DMS114 treated with DMSO at 0.1 percent for 48 hours (cell line): ENCODE results near the gene PDZD4.

Source experiments
- DNase-seq: peaks from one replicate; lab custom pipeline; 2025; ENCODE audit not compliant: unreplicated experiment; lab: John Stamatoyannopoulos, UW

The PDZD4 gene

GRCh38 chrX:153761863-153762262 is 68.5 kb downstream of the PDZD4 start:
- peak; percentile 1 for DNase-seq

GRCh38 chrX:153755136-153755535 is 75.2 kb downstream of the PDZD4 start:
- DNase-seq: no peak
